Adipose tissue (tissue), 3 donors: ENCODE measurements around the gene ATP5ME. TPM values are rescaled to one million over a fixed set of nuclear protein-coding genes. Genes with fewer than 3 reads are reported as not detected.

Experiments used
- H3K27ac ChIP-seq: one replicate; pipeline ENCODE4 v1.5.1; 2013; ENCODE audit warnings: low read depth, low read length
- WGBS, 3 donors: extraction: QIAGEN DNeasy Blood & Tissue Kit; methylation state at CpG; one replicate each; pipeline ENCODE4 v1.1.7; 2013; 5-methylcytosine and 5-hydroxymethylcytosine counted together
- polyA plus RNA-seq, 3 donors: library from polyadenylated mRNA; stranded (reverse); fragments of 200-250 nt; gene quantifications; one replicate each; pipeline ENCODE4 v1.2.3, GENCODE V29; 2013
- donor health status: healthy with polysubstance abuse.
- donor health status: Bipolar disorder and iron deficiency.
- donor health status: healthy.

The ATP5ME gene
- polyA plus RNA-seq, 3 donors, result 262 to 586 (median 547) TPM

DNA sequence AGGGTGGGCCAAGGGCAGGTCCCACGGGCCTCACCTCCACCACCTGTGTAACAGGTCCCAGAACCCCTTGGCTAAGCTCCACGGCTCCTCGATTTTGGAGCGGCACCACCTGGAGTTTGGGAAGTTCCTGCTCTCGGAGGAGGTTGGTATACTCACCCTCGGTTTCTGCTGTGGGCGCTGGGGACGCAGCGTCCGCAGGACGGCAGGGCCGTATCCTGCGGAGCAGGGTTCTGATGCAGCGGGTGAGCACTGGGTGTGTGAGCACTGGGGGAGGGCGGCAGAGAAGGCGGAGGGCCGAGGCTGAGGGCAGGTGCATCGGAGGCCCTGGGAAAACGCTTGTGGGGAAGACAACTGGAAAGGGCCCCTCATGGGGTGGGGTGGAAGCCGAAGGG is 11.0 kb downstream of the ATP5ME start:
- H3K27ac ChIP-seq, result no peak overlapping the region
- WGBS, 3 donors, result 30 to 49% (median 48%) methylated on average over 20 of the region's 20 CpGs

DNA sequence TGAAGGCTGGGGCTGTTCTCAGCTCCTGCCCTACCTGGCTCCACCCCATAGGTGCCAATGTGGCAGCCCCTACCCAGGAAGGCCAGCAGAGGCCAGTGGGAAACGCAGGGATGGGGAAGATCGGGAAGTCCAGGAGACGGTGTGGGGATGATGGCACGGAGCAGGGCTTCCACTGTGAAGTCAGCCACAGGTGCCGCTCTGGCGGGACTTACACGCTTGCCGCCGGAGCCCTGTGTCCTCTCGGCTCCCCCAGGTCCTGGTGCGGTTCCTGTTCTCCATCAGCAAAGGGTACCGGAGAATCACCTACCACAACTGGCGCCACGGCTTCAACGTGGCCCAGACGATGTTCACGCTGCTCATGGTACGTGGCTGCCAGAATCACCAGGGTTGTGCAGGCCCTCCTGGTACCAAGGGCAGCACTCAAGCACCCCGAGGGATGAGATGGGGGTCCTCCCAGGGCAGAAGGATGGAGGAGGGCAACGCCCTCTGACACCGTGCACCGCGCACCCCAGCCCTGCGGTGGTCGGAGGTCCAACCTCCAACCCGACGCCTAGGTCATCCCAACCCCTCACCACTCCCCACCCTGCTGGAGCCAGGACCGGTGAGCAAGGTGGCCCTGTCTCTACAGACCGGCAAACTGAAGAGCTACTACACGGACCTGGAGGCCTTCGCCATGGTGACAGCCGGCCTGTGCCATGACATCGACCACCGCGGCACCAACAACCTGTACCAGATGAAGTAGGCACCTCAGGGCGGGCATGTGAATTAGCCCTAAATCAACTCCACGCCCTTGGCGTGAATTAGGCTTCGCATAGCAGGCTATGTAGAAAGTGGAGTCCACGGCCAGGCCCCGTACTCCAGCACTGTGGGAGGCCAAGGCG is 12.0 kb downstream of the ATP5ME start:
- no peak overlapping the region for H3K27ac ChIP-seq
- 95 to 99% (median 97%) methylated on average over 42 of the region's 42 CpGs for WGBS, 3 donors

- 85 to 92% (median 86%) methylated on average over 3 of the region's 3 CpGs for WGBS, 3 donors
- H3K27ac ChIP-seq, result no peak overlapping the region
Observed at GRCh38 chr4:661231-661630, 12.8 kb downstream of the ATP5ME start.

DNA sequence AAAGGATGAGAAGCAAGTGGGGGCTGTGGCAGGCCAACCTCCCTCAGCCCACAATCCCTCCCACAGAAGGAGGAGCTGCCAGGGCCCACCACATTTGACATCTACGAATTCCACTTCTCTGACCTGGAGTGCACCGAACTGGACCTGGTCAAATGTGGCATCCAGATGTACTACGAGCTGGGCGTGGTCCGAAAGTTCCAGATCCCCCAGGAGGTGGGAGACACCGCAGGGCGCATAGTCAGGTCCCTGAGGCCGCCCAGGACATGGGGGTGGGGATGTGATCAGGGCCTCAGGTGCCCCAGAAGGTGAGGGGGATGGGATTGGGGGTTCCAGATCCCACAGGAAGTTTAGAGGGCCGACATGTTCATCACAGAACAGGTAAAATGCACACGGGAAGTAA is 13.7 kb downstream of the ATP5ME start:
- no peak overlapping the region for H3K27ac ChIP-seq
- WGBS, 3 donors, result 91 to 94% (median 93%) methylated on average over 10 of the region's 10 CpGs

DNA sequence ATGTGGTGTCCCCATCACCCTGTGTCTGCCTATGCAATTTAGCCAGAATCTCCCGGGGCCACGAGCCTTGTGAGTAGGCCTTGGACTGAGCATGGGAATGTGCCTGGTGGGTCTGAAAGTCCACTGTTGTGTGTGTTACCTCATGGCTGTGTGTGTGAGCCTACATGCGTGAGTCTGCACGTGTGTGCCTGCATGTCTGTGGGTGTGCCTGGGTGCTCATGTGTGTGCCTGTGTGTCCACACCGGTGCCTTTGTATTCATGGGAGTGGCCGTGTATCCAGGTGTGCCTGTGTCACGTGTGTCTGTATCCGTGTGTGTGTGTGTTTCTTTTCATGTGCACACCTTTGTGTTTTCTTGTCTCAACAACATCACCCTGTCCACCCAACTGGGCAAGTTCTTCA is 14.2 kb downstream of the ATP5ME start:
- WGBS, 3 donors, result 90 to 94% (median 92%) methylated on average over 8 of the region's 8 CpGs
- H3K27ac ChIP-seq, result no peak overlapping the region

GRCh38 chr4:658681-659667 is 15.1 kb downstream of the ATP5ME start:
- H3K27ac ChIP-seq, result no peak overlapping the region
- 86 to 93% (median 91%) methylated on average over 32 of the region's 32 CpGs for WGBS, 3 donors

GRCh38 chr4:657834-658667 is 16.0 kb downstream of the ATP5ME start:
- WGBS, 3 donors, result 76 to 88% (median 85%) methylated on average over 24 to 27 of the region's 27 CpGs
- no peak overlapping the region for H3K27ac ChIP-seq

GRCh38 chr4:657338-657833 is 16.7 kb downstream of the ATP5ME start:
- no peak overlapping the region for H3K27ac ChIP-seq
- WGBS, 3 donors, result 76 to 82% (median 78%) methylated on average over 18 to 23 of the region's 23 CpGs

GRCh38 chr4:656436-657337 is 17.4 kb downstream of the ATP5ME start:
- H3K27ac ChIP-seq, result no peak overlapping the region
- 70 to 77% (median 72%) methylated on average over 52 to 58 of the region's 58 CpGs for WGBS, 3 donors

GRCh38 chr4:655464-656151 is 18.5 kb downstream of the ATP5ME start:
- no peak overlapping the region for H3K27ac ChIP-seq
- WGBS, 3 donors, result 64 to 71% (median 69%) methylated on average over 24 to 26 of the region's 26 CpGs

GRCh38 chr4:654871-655463 is 19.1 kb downstream of the ATP5ME start:
- 47 to 57% (median 52%) methylated on average over 17 of the region's 17 CpGs for WGBS, 3 donors
- no peak overlapping the region for H3K27ac ChIP-seq

GRCh38 chr4:654503-654845 is 19.6 kb downstream of the ATP5ME start:
- 91 to 94% (median 92%) methylated on average over 17 of the region's 17 CpGs for WGBS, 3 donors
- H3K27ac ChIP-seq, result no peak overlapping the region

DNA sequence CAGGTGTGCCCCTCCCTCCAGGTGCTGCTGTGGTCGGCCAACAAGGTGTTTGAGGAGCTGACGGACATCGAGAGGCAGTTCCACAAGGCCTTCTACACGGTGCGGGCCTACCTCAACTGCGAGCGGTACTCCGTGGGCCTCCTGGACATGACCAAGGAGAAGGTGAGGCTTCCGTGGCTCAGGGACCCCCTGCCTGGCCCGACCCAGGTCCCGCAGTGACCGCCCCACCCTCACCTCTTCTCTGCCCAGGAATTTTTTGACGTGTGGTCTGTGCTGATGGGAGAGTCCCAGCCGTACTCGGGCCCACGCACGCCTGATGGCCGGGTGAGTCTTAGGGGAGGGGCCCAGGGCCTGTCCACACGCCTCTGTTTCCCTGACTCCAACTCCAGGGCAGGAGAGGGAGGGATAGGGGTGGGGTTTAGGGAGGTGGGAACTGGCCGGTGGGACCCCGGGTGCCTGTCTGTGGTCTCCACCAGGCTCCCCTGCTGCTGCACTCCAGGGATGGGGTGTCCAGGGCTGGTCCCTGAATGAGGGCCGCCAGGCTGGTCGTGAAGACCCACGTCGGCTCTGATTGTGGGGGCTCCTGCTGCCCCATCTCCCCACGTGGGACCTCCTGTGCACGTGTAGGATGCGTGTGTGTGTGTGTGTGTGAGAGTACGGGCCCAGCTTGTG is 20.1 kb downstream of the ATP5ME start:
- WGBS, 3 donors, result 79 to 91% (median 82%) methylated on average over 28 to 29 of the region's 29 CpGs
- no peak overlapping the region for H3K27ac ChIP-seq

DNA sequence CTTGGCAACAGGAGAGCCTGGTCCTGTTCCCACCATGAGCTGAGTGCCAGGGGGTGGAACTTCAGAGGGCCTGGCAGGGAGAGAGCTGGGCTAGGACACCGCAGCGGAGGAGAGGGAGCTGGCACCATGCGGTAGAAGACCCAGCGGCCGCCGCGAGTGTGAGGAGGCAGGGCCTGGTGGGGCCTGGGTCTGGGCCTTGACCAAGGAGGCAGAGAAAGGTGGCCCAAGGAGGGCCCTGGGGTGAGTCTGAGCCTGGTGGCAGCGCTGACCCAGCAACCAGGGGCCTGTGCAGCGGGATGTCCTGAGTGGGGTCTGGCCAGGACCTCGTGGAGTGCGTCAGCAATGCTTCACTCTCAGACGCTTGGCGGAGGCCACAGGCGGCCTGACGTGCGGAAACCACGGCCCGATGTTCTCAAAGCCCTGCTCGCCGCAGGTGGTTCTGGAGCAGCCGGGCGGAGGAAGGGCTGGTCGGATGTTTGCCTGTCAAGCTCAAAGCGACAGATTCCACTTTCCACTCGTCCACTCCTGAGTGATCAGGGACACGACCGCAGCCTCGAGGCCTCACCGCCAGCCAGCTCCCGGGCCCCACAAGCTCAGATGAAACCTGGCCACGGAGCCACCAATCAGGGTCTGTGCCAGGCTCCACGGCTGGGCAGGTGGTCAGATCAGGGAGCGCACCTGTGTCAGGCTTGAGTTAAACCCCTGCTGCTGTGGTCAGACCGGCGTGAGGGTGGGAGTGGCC is 20.8 kb downstream of the ATP5ME start:
- 88 to 92% (median 89%) methylated on average over 35 of the region's 35 CpGs for WGBS, 3 donors
- no peak overlapping the region for H3K27ac ChIP-seq

- WGBS, 3 donors, result 57 to 68% (median 66%) methylated on average over 24 of the region's 24 CpGs
Observed at GRCh38 chr4:651884-652642, 22.0 kb downstream of the ATP5ME start.

More at GRCh38 chr4:651884-652642, 22.0 kb downstream of the ATP5ME start:
- H3K27ac ChIP-seq, result no peak overlapping the region
